Left forelimb (tissue), 1 donor: ENCODE measurements around the gene CRKL.

Experiments used
- DNase-seq: peaks from one replicate; pipeline ENCODE4 v3.0.0-alpha.2; 2018; ENCODE audit warnings: low spot score

Gene CRKL

DNA sequence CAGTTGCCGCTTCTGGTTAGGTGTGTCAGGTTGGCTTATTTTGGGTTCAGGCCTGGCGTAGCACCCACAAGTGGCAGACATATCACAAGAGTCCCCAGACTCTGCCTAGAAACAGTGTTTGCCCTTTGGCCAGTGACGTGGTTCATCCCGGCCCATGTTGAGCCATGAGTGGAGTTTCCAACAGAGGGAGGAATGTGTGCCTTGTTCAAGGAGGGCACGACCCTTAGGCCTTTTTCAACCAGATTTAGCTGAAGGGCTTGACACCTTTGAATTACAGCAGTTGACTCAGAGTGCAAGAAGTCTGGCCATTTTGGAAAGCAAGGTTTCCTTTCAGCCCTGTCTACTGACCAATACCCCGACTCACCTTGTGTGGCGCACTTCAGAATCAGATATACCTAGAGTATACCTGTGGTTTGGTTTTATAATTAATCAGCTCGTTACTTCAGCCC, 34.7 kb downstream of the CRKL start:
- no peak for DNase-seq

DNA sequence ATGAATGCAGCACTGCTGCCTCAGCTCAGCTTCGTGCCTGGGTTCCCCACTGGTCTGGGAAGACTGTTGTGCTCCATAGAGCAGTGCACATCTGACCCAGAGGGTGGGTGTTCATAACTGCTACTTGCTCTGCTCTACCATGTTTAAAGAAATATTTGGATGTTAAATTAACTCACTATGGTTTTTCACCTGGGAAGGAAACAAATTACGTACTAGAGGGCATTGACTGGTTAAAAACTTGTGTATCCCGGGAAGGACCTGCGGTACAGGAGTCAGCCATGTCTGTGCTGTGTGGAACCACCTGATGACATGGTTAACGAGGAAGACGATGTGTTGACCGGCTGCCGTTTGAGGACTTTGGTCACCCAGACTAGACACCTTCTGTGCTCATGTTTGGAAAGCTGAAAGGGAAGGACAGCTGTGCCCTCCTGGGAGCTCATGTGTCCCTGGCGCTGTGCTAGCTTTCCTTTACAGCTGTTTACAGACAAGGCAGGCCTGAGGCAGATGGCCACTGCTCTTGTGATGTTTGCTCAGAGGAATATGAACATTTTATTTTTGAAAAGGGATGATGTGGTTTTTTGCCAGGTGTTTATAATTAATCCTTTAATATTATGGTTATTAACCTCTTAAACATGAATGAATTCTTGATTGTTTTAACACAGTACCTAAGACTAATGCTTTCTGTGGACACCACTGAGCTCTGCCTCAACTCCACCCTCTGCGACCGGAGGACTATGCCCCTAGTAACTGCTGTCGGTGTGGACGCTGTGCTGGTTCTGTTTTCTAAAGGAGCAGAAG, 35.5 kb downstream of the CRKL start:
- no peak for DNase-seq

GRCh38 chr22:20953342-20953608, 36.1 kb downstream of the CRKL start:
- DNase-seq, result no peak

- peak; percentile 42 for DNase-seq
Observed at GRCh38 chr22:20953668-20954500, 36.7 kb downstream of the CRKL start.

GRCh38 chr22:20955548-20955947, 38.3 kb downstream of the CRKL start:
- DNase-seq, result peak; percentile 22

- DNase-seq, result peak; percentile 49
Observed at GRCh38 chr22:20956258-20957101, 39.3 kb downstream of the CRKL start.

GRCh38 chr22:20957102-20957682, 40.0 kb downstream of the CRKL start:
- DNase-seq, result peak; percentile 66

DNA sequence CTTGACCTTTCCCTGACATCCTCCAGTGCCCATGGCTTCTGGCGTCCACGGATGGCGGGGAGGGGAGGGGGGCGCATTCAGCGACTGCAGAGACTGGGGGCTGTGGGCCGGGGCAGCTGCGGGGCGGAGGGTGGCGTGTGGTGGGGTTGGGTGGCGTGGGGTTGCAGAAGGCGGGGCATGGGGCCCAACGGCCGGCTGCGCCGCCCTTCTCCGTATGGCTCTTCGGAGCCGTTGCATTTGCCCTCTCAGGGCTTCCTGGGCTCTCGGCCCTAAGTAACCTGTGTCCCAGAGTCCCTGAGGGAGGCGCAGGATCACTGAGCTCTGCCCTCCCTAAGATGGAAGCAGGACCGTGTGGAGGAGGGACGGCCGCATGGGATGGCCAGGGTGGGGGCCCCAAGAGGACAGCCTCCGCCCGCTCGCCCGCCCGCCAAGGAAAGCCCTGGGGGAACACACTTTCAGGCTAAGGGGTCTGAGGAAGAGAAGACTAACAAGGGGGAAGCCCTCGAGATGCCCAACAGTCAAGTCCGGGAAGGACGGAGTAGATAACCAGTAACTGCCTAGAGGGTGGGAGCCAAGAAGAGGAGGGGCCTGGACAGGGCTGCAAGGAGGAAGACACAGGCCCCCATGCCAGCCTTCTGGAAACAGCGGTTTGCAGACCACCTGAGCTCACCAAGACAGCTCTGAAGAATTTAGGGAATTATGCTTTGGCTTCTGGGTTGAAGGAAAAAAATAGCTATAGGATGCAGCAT, 40.6 kb downstream of the CRKL start:
- DNase-seq, result no peak

DNA sequence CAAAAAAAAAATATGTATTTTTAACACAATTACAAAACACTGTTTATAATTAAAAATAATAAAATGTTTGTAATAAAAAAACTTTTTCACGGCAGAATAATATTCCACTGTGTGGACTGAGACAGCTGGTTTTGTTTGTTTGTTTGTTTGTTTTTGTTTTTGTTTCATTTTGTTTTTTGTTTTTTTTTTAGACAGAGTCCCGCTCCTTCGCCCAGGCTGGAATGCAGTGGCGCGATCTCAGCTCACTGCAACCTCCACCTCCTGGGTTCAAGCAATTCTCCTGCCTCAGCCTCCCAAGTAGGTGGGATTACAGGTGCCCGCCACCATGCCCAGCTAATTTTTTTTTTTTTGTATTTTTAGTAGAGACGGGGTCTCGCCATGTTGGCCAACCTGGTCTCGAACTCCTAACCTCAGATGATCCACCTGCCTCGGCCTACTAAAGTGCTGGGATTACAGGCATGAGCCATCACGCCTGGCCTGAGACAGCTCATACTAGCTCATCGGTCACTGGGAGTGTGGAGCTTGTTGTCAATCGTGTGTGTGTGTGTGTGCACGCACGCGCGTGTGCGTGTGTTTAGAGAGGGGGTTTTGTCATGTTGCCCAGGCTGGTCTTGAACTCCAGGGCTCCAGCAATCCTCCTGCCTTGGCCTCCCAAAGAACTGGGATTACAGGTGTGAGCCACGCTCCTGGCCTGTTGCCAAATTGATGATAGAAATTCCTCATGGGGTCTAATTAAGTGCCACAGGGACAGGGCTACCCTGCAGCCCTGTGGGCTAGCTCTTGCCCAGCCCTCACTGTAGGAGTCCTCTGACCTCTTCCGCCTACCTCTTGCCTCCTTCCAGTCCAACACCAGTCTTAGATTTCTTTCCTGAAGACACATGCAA, 42.6 kb downstream of the CRKL start:
- no peak for DNase-seq

DNA sequence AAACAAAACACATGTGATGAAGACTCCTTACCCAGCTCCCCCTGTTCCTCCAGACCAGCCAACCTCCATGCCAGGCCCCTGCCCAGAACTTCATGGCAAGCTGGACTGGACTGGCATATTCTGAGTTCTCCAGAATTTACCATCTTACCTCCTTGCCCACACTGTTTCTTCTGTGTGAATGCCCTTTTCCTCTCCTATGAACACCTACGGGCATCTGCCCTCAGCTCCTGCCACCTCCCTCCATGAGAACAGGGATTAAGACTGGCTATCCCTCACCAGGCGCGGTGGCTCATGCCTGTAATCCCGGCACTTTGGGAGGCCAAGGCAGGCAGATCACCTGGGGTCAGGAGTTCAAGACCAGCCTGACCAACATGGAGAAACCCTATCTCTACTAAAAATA, 43.4 kb downstream of the CRKL start:
- DNase-seq, result no peak

GRCh38 chr22:20962491-20962945, 45.3 kb downstream of the CRKL start:
- no peak for DNase-seq

GRCh38 chr22:20963201-20964052, 46.2 kb downstream of the CRKL start:
- DNase-seq, result no peak

GRCh38 chr22:20964090-20964798, 47.0 kb downstream of the CRKL start:
- DNase-seq, result no peak

- DNase-seq, result no peak
Observed at GRCh38 chr22:20964799-20965103, 47.5 kb downstream of the CRKL start.

DNA sequence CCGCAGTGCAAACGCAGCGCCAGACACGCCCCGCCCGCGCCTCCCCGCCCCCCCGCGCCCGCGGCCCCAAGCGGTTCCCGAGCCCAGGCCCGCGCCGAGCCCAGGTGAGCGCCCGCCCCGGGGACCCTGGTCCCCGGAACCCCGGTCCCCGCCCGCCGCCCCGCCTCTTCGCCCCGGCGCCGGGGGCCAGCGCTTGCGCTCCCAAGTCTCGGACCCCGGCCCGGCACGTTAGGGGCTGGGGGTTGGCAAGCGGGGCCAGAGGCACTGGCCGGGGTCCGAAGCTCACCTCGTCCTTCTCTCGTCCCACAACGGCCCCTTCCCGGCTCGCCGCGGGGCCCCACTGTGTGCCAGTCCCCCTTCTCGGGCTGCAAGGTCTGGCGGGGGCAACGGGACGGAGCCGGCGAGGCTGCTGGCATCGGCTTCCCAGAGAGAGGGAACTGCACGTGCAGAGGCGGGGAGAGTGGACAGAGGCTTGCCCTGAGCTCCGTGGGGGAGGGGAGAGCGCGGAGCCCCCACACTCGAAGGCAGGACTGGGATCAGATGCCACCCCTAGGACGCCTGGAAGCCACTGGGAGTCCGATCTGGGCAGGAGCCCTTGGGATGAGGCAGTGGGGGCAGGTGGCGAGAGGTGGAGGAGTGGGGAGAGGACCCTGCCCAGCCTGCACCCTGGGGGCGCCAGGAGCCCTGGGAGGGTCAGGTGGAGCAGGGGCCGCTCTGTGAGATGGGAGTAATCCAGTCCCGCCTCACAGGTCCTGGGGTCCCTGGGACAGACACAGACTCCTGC, 48.1 kb downstream of the CRKL start:
- no peak for DNase-seq

GRCh38 chr22:20965888-20966855, 49.0 kb downstream of the CRKL start:
- DNase-seq, result no peak
